SK-N-MC (cell line): ENCODE data around the gene TDP1.

Experiments used
- EZH2 ChIP-seq: fragments of 200-600 bp; sonication (generic); IDR thresholded peaks from one replicate; pipeline ENCODE4 v1.6.1; 2017; ENCODE audit warnings: antibody characterized with exemption
- POLR2AphosphoS5 ChIP-seq: IDR thresholded peaks from 2 replicates; pipeline ENCODE4 v1.6.1; 2012; ENCODE audit warnings: mild to moderate bottlenecking, low read depth, low read length, borderline replicate concordance

DNA sequence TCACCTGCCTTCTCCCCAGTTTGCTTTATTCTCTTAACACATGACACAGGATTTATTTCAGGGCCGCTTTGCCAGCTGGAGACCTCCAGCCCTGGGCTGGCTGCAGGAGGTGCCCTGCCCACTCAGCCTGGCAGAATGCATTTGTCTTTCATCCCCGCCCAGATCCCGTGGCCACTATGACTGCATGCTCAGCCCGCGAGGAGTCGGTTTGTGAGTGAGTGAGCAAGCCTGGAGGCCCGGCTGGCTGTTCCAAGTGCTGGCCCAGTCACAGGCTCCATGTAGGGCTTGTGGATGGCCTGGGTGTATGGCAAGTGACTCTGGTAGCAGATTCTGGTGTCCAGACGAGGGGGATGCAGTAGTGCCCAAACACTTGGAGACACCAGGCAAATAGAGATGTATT, 2.1 kb downstream of the TDP1 start:
- no peak for TF ChIP-seq POLR2AphosphoS5
- no peak for TF ChIP-seq EZH2
